HG03139 (cell line): ENCODE results near the gene DPPA4.

Experiments used
- ATAC-seq: cut with Tn5 transposase; IDR thresholded peaks from one replicate; pipeline ENCODE4 v1.9.1; 2021; ENCODE audit not compliant: unreplicated experiment

Gene DPPA4

GRCh38 chr3:109339197-109339596, 1.9 kb upstream of the DPPA4 start:
- no peak for ATAC-seq

GRCh38 chr3:109338322-109338721, 976 bp upstream of the DPPA4 start:
- ATAC-seq = no peak

DNA sequence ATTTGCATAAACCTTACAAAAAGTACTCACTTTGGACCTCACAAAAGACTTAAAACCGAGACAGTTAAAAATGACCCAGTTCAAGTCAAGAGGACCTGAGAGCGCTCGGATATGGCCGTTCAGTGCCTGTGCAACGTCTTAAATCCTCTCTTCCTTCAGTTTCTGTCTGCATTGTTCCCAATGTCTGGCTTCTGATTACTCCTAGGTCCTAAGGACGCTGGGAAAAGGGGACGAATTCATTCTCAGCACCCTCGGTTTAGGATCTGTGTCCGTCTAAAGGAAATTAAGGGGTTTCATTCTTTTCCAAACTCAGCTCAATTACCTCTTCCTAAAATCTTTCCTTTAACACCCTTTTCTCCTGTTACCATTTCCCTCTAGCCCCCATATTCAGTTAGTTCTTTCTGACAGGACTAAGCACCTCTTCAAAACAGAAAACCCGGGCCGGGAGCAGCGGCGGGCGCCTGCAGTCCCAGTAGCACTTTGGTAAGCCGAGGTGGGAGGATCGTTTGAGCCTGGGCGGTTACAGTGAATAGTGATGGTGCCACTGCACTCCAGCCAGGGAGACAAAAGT, 970 bp downstream of the DPPA4 start:
- ATAC-seq = no peak

DNA sequence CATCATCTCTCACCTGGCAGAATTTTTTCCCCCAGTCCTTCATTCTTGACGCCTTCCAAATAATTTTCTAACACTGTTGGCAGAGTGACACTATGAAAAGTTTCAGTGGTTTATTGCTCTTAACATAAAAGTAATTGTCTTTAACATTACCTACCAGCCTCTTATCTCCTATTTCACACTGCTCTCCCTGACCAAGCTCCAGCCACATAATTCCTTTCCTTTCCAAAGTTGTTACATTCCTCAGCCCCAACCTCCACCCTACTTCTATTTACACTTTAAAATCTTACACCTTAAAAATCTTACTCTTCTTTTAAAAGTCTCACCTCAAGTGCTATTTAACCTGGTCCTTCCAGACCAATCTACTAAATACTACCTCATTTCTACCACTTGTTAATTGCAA, 2.8 kb downstream of the DPPA4 start:
- ATAC-seq = no peak

DNA sequence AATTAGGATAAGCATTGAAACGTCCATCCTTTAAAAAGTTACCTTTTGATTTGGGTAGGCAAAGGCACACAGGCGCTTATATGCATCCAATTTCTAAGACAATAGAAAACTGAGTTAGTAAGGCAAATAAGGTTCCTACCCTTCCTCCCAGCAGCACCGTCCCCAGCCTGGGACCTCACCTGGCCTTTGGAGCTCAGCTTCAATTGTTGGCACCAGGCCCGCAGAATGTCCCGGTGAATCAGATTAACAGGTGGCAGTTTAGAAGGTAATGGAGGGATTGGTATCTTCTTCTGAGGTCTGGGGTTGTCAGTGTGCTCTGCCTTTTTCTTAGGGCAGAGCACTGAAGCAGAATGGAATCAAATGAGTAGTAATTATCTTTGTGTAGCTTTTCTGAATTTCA, 5.7 kb downstream of the DPPA4 start:
- no peak for ATAC-seq

DNA sequence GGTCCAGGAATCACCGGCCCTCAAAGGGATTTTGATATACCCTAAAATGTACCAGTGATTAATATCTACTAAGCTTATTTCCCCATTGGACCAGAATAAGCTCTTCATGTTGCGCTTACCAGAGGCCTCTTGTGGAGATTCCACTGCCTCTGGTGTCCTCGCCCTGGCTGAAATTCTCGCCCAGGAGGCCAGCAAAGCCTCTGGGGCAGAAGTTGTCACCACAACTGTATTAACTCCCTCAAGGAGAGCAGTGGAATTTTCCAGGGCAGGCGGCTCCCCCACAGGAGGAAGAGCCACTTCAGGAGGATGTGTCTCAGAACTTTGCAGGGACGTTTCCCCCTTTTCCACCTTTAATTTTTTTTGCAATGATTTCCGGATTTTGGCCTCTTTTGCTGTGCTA, 6.9 kb downstream of the DPPA4 start:
- no peak for ATAC-seq

GRCh38 chr3:109328202-109328601, 9.1 kb downstream of the DPPA4 start:
- ATAC-seq = no peak

DNA sequence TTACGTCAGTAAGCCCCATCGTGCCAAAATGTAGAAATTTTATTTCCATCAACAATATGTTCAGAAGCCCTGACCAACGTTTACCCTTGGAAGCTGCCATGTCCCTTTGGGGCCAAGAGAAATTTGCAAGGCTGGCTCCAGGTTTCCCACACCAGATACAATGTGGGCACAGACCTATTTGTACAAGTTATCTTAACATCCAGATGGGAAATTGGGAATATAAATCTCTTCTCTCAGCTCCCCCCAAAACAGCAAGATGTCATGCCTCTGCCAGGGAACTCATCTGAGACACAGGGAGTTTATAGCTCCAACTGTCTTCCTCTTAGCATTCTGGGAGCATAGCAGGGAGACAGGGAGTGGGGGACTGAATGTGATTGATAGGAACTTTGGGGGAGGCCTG, 11.7 kb downstream of the DPPA4 start:
- ATAC-seq = no peak

DNA sequence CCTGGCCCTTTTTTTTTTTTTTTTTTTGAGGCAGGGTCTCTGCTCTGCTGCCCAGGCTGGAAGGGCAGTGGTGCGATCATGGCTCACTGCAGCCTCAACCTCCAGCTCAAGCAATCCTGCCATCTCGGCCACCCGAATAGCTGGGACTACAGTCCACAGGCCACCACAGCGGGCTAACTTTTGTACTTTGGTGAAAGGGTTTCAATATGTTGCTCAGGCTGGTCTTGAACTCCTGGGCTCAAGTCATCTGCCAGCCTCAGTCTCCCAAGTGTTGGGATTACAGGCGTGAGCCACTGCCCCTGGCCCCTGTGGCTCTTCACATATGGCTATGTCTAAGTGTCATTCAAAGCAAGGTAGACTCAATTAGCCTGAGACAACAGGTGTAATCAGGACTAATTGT, 12.2 kb downstream of the DPPA4 start:
- no peak for ATAC-seq

DNA sequence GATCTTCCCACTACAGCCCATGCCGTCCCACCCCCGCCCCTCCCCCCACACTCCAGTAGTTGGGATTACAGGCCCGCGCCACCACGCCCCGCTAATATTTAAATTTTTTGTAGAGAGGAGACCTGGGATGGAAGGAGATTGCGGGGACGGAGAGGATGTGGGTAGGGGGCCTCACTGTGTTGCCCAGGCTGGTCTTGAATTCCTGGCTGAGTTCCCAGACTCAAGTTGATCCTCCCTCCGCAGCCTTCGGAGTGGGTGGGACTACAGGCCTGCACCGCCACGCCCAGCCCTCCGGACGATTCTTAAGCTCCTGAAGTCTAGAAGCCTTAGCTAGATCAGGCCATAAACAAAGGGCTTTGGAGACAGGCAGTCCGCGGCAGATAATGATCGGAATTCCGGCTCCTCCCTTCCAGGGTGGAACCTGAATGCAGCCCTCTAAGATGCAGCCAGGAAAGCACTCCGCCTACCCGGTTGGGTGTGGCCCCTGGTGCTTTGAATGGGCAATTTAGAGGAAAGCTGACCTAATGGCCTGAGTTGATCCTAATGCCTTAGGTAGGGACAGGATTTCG, 21.1 kb downstream of the DPPA4 start, which contains the start of gene DPPA2:
TSS of gene DPPA2 (minus strand) at position 356 of the 569 bp plus-strand sequence. CDS start 1,975 bp downstream, outside the sequence.
- ATAC-seq = no peak

DNA sequence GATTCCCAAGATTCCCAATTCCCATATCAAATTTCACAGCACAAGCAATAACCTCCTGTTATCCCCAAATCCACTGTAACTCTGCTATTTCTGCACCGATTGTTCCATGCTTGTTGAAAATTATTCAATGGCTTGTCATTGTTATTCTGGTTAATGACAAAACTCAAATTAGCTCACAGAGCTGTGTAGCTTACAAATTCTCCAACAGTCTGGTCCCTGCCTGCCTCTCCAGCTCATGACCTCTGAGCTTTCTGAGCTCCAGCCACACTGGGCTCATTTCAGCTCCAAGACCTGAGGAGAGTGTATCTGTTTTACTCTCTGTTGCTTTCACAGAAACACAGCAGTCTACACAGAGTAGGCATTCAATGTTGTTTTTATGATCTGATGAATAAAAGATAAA, 24.3 kb downstream of the DPPA4 start:
- no peak for ATAC-seq

- no peak for ATAC-seq
Measured at GRCh38 chr3:109297496-109297895, 39.9 kb downstream of the DPPA4 start.

DNA sequence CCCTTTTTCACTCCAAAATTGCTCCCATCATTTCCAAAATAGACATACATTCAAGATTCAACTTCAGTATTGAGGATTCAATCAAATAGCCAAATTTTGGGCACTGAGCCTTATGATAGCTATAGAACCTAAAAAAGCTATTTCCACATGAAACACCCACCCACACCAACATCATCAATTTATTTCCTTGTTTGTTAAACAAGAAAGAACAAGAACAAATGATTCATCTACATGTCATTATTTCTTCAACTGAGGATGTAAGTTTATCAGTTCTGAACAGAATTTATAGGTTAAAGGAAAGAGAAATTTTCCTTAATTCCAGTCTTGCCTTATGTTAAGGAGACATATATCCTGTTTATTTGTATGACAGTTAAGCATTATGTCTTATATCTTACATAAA, 53.3 kb downstream of the DPPA4 start:
- no peak for ATAC-seq

GRCh38 chr3:109278546-109278945, 58.8 kb downstream of the DPPA4 start:
- no peak for ATAC-seq

DNA sequence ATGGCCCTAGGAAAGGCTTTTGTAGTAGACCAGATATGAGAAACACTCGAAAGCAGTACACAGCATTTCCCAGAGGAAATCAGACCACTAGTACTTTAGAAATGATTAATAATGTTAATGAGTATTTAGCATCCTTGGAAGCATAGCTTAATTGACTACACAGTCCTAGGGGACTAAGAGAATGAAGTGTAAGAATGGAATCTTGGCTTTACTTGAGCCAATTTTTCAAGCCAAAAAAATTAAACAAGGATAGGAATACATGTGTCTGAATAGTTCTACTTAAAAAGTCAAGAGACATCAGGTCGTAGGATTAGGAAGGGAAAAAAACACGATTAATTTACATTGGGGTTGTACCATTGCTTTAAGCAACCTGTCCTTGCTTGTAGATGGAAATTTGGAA, 59.2 kb downstream of the DPPA4 start:
- ATAC-seq = no peak
